WTC11 (cell line): ENCODE results near the gene OLFM1. TPM values are rescaled to one million over a fixed set of nuclear protein-coding genes. Genes with fewer than 3 reads are reported as not detected.

Experiments
- ATAC-seq: fragments of 200-7000 bp; cut with Tn5 transposase; 2 replicates; pipeline ENCODE4 v1.10.0; 2021; ENCODE audit warnings: mild to moderate bottlenecking, moderate library complexity
- CTCF ChIA-PET: fragments of 300-600 bp; sonication (Branson Sonifier 250); formaldehyde crosslinking; loops from one replicate; lab custom pipeline; 2021; ENCODE audit warnings: antibody characterized with exemption; lab: Charles Lee
- POLR2A ChIA-PET: fragments of 350-600 bp; sonication (Branson Sonifier 250); formaldehyde crosslinking; loops from one replicate; lab custom pipeline; 2021; ENCODE audit warnings: antibody characterized with exemption; lab: Charles Lee
- DNase-seq: peaks from one replicate; pipeline ENCODE4 v3.0.0; 2021; ENCODE audit warnings: low spot score
- H3K27ac Mint-ChIP-seq: 2 replicates; pipeline ENCODE4 v1.8.0; 2021; ENCODE audit warnings: mixed read lengths
- H3K27me3 Mint-ChIP-seq: 2 replicates; pipeline ENCODE4 v1.8.0; 2021; ENCODE audit warnings: low read depth, mild to moderate bottlenecking, moderate library complexity, mixed read lengths
- H3K36me3 Mint-ChIP-seq: 2 replicates; pipeline ENCODE4 v1.8.0; 2021; ENCODE audit warnings: mixed read lengths
- H3K4me1 Mint-ChIP-seq: 2 replicates; pipeline ENCODE4 v1.8.0; 2022; ENCODE audit warnings: mixed read lengths
- H3K4me3 Mint-ChIP-seq: 2 replicates; pipeline ENCODE4 v1.8.0; 2021; ENCODE audit warnings: mild to moderate bottlenecking, moderate library complexity, mixed read lengths
- H3K9me3 Mint-ChIP-seq: 2 replicates; pipeline ENCODE4 v1.8.0; 2021; ENCODE audit warnings: mixed read lengths
- ETV6 ChIP-seq: sonication (generic); formaldehyde crosslinking; IDR thresholded peaks from 2 replicates; pipeline ENCODE4 v1.8.1; 2022; ENCODE audit warnings: mild to moderate bottlenecking, missing genetic modification reagents
- FOXJ3 ChIP-seq: sonication (generic); formaldehyde crosslinking; IDR thresholded peaks from 2 replicates; pipeline ENCODE4 v1.9.0; 2021; ENCODE audit warnings: missing genetic modification reagents, mild to moderate bottlenecking, borderline replicate concordance
- HMGA2 ChIP-seq: fragments of 250-450 bp; sonication (Bioruptor Pico); IDR thresholded peaks from 2 replicates; pipeline ENCODE4 v1.4.0; 2021; ENCODE audit warnings: mild to moderate bottlenecking, moderate library complexity
- JUN ChIP-seq: sonication (generic); formaldehyde crosslinking; IDR thresholded peaks from 2 replicates; pipeline ENCODE4 v1.8.0; 2023; ENCODE audit warnings: mild to moderate bottlenecking, missing genetic modification reagents
- KAT7 ChIP-seq: sonication (generic); formaldehyde crosslinking; IDR thresholded peaks from 2 replicates; pipeline ENCODE4 v1.8.1; 2023; ENCODE audit warnings: missing genetic modification reagents, mild to moderate bottlenecking, borderline replicate concordance
- NFE2L1 ChIP-seq: sonication (generic); formaldehyde crosslinking; IDR thresholded peaks from 2 replicates; pipeline ENCODE4 v1.8.1; 2023; ENCODE audit warnings: missing genetic modification reagents
- NR3C1 ChIP-seq: sonication (generic); formaldehyde crosslinking; conservative IDR thresholded peaks from 2 replicates; pipeline ENCODE4 v1.8.1; 2023; ENCODE audit warnings: low read depth, mild to moderate bottlenecking, missing genetic modification reagents
- OVOL2 ChIP-seq: fragments of 250-450 bp; sonication (Bioruptor Pico); IDR thresholded peaks from 2 replicates; pipeline ENCODE4 v1.9.0; 2021; ENCODE audit warnings: mild to moderate bottlenecking, borderline replicate concordance
- SP1 ChIP-seq: sonication (generic); formaldehyde crosslinking; conservative IDR thresholded peaks from 2 replicates; pipeline ENCODE4 v1.8.1; 2022; ENCODE audit warnings: missing genetic modification reagents
- total RNA-seq: library from RNA; stranded (reverse); gene quantifications from 3 replicates; pipeline ENCODE4 v1.2.3, GENCODE V29; 2021
- TF ChIP-seq, protein P1 (sequence below): sonication (generic); formaldehyde crosslinking; IDR thresholded peaks from 2 replicates; pipeline ENCODE4 v1.8.0; 2022; ENCODE audit warnings: mild to moderate bottlenecking, missing genetic modification reagents
- TF ChIP-seq, protein P2 (sequence below): fragments of 250-450 bp; sonication (Bioruptor Pico); IDR thresholded peaks from 2 replicates; pipeline ENCODE4 v2.1.2; 2022; ENCODE audit warnings: mild to moderate bottlenecking, moderate library complexity
- TF ChIP-seq, protein P3 (sequence below): sonication (generic); formaldehyde crosslinking; IDR thresholded peaks from 2 replicates; pipeline ENCODE4 v1.8.0; 2022; ENCODE audit warnings: mild to moderate bottlenecking, missing genetic modification reagents
- TF ChIP-seq, protein P4 (sequence below): fragments of 250-450 bp; sonication (Bioruptor Pico); IDR thresholded peaks from 2 replicates; pipeline ENCODE4 v1.9.0; 2021; ENCODE audit warnings: mild to moderate bottlenecking, borderline replicate concordance
- TF ChIP-seq, protein P5 (sequence below): sonication (generic); formaldehyde crosslinking; IDR thresholded peaks from 2 replicates; pipeline ENCODE4 v1.8.0; 2022; ENCODE audit warnings: mild to moderate bottlenecking, missing genetic modification reagents
- TF ChIP-seq, protein P6 (sequence below): sonication (generic); formaldehyde crosslinking; IDR thresholded peaks from 2 replicates; pipeline ENCODE4 v1.8.1; 2023; ENCODE audit warnings: mild to moderate bottlenecking, missing genetic modification reagents
- TF ChIP-seq, protein P7 (sequence below): fragments of 250-450 bp; sonication (Bioruptor Pico); conservative IDR thresholded peaks from 2 replicates; pipeline ENCODE4 v1.9.0; 2021; ENCODE audit warnings: mild to moderate bottlenecking

The OLFM1 gene
- total RNA-seq, 1 experiment from 2014 or later, result 37.6 TPM

DNA sequence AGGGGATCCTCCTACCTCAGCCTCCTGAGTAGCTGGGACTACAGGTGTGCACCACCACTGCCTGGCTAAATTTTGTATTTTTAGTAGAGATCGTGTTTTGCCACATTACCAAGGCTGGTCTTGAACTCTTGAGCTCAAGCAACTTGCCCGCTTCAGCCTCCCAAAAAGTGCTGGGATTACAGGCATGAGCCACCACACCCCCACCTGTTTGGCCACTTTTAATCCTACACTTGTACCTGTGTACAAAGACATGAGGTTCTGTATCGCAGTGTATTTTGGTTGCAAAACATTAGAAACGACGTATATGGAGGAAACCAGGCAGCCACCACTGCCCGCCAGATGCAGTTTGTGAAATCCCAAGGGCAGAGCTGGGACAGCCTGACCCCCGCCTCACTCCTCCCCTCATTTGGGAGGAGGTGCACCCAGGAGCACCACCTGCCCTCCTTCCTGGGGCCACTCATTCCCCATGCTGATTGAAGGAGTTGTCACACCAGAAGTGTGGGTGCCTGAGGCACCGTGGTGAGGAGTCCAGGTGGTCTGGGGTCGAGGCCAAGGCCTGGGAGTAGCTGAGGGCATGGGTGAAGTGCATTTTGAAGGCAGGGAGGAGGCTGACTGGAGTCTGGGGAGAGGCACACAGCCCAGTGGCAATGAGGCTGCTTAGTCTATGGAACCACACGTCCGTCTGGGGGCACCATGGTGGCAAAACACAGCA, 39.3 kb upstream of the OLFM1 start:
- Mint-ChIP-seq H3K36me3 (no peaks in the 10 kb centered on the region), H3K9me3 (peaks cover 8% of the 10 kb centered on the region; the same call in 1 of the 2 replicates), H3K4me3 (no peak overlapping the region), H3K4me1 (no peaks in the 10 kb centered on the region), H3K27ac (no peak overlapping the region), H3K27me3 (no peaks in the 10 kb centered on the region)
- ATAC-seq, result no peak
- ChIA-PET POLR2A (no interaction called here), CTCF (no interaction called here)
- DNase-seq, result no peak
- no peak for TF ChIP-seq ETV6
- no peak for TF ChIP-seq JUN (CRISPR knock-in tag)
- no peak for TF ChIP-seq HMGA2 (CRISPR knock-in tag)
- TF ChIP-seq, protein P1, sequence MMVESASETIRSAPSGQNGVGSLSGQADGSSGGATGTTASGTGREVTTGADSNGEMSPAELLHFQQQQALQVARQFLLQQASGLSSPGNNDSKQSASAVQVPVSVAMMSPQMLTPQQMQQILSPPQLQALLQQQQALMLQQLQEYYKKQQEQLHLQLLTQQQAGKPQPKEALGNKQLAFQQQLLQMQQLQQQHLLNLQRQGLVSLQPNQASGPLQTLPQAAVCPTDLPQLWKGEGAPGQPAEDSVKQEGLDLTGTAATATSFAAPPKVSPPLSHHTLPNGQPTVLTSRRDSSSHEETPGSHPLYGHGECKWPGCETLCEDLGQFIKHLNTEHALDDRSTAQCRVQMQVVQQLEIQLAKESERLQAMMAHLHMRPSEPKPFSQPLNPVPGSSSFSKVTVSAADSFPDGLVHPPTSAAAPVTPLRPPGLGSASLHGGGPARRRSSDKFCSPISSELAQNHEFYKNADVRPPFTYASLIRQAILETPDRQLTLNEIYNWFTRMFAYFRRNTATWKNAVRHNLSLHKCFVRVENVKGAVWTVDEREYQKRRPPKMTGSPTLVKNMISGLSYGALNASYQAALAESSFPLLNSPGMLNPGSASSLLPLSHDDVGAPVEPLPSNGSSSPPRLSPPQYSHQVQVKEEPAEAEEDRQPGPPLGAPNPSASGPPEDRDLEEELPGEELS (CRISPR knock-in tag), result no peak
- no peak for TF ChIP-seq OVOL2 (CRISPR knock-in tag)
- TF ChIP-seq KAT7 (CRISPR knock-in tag), result no peak
- no peak for TF ChIP-seq SP1 (CRISPR knock-in tag)
- TF ChIP-seq NFE2L1, result no peak

DNA sequence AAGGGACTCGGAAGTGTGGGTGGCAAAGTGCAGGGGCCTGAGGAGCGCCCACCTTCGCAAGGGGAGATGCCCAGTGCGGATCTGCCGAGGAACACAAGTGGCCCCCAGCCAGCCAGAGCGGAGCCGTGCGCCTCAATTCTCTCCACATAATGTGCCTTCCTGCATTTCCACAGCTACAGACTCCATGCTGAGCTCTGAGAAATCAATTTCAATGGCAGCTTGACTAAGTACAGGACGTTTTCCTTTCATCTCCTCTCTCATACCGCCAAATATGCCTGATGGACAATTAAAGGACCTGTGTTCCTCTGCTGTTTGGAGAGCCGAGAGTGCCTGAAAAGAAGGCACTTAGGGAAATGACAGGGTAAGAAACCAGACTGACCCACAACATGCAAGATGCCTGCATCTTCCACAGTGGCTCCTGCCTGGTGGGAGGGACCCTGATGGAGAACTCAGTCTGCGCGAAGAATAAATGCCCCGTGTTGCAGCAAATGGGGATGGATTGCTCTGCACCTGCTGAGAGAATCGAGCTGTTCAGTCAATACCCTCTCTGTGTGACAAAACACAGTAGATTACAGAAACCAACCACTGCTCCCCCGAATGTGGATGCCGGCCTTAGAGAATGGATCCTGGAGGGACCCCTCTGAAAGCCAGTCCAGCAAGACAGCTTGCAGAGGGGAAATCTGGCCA, 38.6 kb upstream of the OLFM1 start:
- Mint-ChIP-seq H3K4me1 (no peaks in the 10 kb centered on the region), H3K27me3 (no peaks in the 10 kb centered on the region), H3K36me3 (no peaks in the 10 kb centered on the region), H3K27ac (no peak overlapping the region), H3K9me3 (peaks cover 8% of the 10 kb centered on the region; the same call in 1 of the 2 replicates), H3K4me3 (no peak overlapping the region)
- ChIA-PET POLR2A (no interaction called here), CTCF (no interaction called here)
- no peak for ATAC-seq
- no peak for DNase-seq
- TF ChIP-seq, protein P2, sequence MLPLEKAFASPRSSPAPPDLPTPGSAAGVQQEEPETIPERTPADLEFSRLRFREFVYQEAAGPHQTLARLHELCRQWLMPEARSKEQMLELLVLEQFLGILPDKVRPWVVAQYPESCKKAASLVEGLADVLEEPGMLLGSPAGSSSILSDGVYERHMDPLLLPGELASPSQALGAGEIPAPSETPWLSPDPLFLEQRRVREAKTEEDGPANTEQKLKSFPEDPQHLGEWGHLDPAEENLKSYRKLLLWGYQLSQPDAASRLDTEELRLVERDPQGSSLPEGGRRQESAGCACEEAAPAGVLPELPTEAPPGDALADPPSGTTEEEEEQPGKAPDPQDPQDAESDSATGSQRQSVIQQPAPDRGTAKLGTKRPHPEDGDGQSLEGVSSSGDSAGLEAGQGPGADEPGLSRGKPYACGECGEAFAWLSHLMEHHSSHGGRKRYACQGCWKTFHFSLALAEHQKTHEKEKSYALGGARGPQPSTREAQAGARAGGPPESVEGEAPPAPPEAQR (CRISPR knock-in tag), result no peak
- TF ChIP-seq, protein P3, sequence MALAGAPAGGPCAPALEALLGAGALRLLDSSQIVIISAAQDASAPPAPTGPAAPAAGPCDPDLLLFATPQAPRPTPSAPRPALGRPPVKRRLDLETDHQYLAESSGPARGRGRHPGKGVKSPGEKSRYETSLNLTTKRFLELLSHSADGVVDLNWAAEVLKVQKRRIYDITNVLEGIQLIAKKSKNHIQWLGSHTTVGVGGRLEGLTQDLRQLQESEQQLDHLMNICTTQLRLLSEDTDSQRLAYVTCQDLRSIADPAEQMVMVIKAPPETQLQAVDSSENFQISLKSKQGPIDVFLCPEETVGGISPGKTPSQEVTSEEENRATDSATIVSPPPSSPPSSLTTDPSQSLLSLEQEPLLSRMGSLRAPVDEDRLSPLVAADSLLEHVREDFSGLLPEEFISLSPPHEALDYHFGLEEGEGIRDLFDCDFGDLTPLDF, result no peak
- TF ChIP-seq, protein P4, sequence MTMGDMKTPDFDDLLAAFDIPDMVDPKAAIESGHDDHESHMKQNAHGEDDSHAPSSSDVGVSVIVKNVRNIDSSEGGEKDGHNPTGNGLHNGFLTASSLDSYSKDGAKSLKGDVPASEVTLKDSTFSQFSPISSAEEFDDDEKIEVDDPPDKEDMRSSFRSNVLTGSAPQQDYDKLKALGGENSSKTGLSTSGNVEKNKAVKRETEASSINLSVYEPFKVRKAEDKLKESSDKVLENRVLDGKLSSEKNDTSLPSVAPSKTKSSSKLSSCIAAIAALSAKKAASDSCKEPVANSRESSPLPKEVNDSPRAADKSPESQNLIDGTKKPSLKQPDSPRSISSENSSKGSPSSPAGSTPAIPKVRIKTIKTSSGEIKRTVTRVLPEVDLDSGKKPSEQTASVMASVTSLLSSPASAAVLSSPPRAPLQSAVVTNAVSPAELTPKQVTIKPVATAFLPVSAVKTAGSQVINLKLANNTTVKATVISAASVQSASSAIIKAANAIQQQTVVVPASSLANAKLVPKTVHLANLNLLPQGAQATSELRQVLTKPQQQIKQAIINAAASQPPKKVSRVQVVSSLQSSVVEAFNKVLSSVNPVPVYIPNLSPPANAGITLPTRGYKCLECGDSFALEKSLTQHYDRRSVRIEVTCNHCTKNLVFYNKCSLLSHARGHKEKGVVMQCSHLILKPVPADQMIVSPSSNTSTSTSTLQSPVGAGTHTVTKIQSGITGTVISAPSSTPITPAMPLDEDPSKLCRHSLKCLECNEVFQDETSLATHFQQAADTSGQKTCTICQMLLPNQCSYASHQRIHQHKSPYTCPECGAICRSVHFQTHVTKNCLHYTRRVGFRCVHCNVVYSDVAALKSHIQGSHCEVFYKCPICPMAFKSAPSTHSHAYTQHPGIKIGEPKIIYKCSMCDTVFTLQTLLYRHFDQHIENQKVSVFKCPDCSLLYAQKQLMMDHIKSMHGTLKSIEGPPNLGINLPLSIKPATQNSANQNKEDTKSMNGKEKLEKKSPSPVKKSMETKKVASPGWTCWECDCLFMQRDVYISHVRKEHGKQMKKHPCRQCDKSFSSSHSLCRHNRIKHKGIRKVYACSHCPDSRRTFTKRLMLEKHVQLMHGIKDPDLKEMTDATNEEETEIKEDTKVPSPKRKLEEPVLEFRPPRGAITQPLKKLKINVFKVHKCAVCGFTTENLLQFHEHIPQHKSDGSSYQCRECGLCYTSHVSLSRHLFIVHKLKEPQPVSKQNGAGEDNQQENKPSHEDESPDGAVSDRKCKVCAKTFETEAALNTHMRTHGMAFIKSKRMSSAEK (CRISPR knock-in tag), result no peak
- TF ChIP-seq, protein P5, sequence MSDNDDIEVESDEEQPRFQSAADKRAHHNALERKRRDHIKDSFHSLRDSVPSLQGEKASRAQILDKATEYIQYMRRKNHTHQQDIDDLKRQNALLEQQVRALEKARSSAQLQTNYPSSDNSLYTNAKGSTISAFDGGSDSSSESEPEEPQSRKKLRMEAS (CRISPR knock-in tag), result no peak
- TF ChIP-seq, protein P6, sequence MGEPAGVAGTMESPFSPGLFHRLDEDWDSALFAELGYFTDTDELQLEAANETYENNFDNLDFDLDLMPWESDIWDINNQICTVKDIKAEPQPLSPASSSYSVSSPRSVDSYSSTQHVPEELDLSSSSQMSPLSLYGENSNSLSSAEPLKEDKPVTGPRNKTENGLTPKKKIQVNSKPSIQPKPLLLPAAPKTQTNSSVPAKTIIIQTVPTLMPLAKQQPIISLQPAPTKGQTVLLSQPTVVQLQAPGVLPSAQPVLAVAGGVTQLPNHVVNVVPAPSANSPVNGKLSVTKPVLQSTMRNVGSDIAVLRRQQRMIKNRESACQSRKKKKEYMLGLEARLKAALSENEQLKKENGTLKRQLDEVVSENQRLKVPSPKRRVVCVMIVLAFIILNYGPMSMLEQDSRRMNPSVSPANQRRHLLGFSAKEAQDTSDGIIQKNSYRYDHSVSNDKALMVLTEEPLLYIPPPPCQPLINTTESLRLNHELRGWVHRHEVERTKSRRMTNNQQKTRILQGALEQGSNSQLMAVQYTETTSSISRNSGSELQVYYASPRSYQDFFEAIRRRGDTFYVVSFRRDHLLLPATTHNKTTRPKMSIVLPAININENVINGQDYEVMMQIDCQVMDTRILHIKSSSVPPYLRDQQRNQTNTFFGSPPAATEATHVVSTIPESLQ (CRISPR knock-in tag), result no peak
- TF ChIP-seq NR3C1 (CRISPR knock-in tag), result no peak
- TF ChIP-seq, protein P7, sequence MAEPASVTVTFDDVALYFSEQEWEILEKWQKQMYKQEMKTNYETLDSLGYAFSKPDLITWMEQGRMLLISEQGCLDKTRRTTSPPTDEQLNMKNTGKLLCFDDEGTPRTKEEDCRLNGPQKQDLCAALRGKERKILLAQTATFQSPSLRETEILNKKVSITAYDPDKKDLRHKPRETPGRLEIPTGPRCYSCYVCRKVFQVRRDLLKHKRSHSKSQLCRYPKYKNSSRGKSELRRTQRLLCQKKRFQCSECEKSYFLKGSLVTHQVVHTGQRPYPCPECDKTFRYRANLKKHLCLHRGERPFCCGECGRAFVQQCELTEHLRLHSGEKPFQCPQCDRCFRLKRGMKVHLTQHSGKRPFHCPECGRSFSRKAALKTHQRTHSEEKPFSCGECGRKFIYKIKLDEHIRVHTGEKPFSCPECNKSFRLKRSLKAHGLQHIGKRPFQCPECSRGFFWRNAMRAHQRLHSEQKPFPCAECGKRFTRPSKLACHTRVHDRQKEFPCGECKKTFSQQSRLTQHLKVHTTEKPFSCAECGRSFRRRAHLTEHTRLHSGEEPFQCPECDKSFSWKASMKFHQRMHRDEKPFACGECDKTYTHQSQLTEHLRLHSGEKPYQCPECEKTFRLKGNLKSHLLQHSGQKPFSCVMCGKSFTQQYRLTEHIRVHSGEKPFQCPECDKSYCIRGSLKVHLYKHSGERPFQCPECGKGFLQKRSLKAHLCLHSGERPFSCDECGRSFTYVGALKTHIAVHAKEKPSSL (CRISPR knock-in tag), result no peak
- no peak for TF ChIP-seq FOXJ3 (CRISPR knock-in tag)
